ENCODE measurements around the gene SLC25A21.

GRCh38 chr14:37048666-37049071, 123.7 kb downstream of the SLC25A21 start:
- TF ChIP-seq FOXP2 (optimal IDR thresholded peaks at IDR 0.05; ENCODE audit: borderline replicate concordance, extremely low read depth, extremely low read length, insufficient read depth) (no peak), TAF1 (IDR thresholded peaks at IDR 0.05; ENCODE audit: borderline replicate concordance, insufficient read depth, low read length) (no peak)
